AG10803 (cell line): ENCODE data around the gene TMCC2.

Experiments used
- DNase-seq: peaks from one replicate; pipeline ENCODE4 v3.0.0; 2010; ENCODE audit warnings: low read depth
- H3K4me3 ChIP-seq: 2 replicates; pipeline ENCODE4 v1.5.1; 2011; ENCODE audit warnings: mild to moderate bottlenecking, low read length, control low read depth
- CTCF ChIP-seq: conservative IDR thresholded peaks from 2 replicates; pipeline ENCODE4 v1.5.1; 2011; ENCODE audit warnings: mild to moderate bottlenecking, low read length, control low read depth, inconsistent platforms

Gene TMCC2

GRCh38 chr1:205267306-205267902 is 39.7 kb downstream of the TMCC2 start:
- H3K4me3 ChIP-seq: no peak overlapping the region
- DNase-seq: no peak
- TF ChIP-seq CTCF: no peak

GRCh38 chr1:205268846-205269680 is 41.3 kb downstream of the TMCC2 start:
- TF ChIP-seq CTCF: no peak
- DNase-seq: no peak
- H3K4me3 ChIP-seq: no peak overlapping the region

GRCh38 chr1:205269711-205270110 is 42.0 kb downstream of the TMCC2 start:
- TF ChIP-seq CTCF: no peak
- H3K4me3 ChIP-seq: no peak overlapping the region
- no peak for DNase-seq

GRCh38 chr1:205270271-205270670 is 42.5 kb downstream of the TMCC2 start:
- DNase-seq: no peak
- TF ChIP-seq CTCF: no peak

GRCh38 chr1:205270764-205271163 is 43.0 kb downstream of the TMCC2 start:
- no peak overlapping the region for H3K4me3 ChIP-seq
- TF ChIP-seq CTCF: no peak
- DNase-seq: no peak

More at GRCh38 chr1:205270271-205270670, 42.5 kb downstream of the TMCC2 start:
- H3K4me3 ChIP-seq: no peak overlapping the region

GRCh38 chr1:205271277-205271676 is 43.5 kb downstream of the TMCC2 start:
- DNase-seq: no peak
- H3K4me3 ChIP-seq: no peak overlapping the region
- no peak; the same call in 1 of the 2 replicates for TF ChIP-seq CTCF

GRCh38 chr1:205271745-205272144 is 44.0 kb downstream of the TMCC2 start:
- DNase-seq: no peak
- no peak overlapping the region for H3K4me3 ChIP-seq
- no peak for TF ChIP-seq CTCF
